GM13977 (cell line): ENCODE data around the gene GMDS.

Experiments
- DNase-seq: peaks from one replicate; pipeline ENCODE4 v3.0.0; 2012; ENCODE audit warnings: low spot score
- CTCF ChIP-seq: IDR thresholded peaks from 2 replicates; pipeline ENCODE4 v1.5.1; 2012; ENCODE audit warnings: mild to moderate bottlenecking, control low read depth; ENCODE audit not compliant: insufficient read depth; ENCODE audit errors: extremely low read depth, missing control alignments
- in situ Hi-C: fragments of 300-500 bp; cut with MboI; formaldehyde crosslinking; loops from one replicate; pipeline ENCODE4 v1.12.0; 2022; ENCODE audit warnings: low sequenced_read_pairs, low pct_unique_long_range_greater_than_20kb, mixed read lengths, inconsistent platforms; ENCODE audit not compliant: unreplicated experiment

Gene GMDS

DNA sequence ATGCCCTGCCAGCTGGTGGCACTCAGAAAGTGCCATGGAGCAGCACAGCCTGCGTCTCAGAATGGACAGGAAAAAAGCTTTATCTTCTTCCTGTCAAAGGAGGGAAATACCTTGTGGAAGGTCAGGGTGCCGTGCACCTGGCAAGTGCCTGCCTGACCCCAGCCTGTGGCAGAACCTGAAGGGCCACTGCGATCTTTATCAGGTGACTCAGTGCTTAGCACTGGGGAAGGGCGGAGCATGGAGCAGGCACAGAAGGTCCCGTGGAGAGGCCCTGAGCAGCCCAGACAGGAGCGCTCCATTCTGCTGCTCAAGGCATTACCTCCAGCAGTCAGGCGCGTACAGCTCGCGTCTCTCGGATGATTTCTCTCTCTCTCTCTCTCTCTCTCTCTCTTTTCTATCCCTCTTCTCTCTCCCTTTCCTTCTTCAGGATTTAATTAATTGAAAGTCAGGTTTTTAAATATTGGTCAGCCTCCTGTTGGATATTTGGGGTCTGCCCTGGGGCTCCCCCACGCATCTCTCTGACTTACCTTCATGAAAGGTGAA, 604.0 kb downstream of the GMDS start:
- no peak for TF ChIP-seq CTCF
- DNase-seq = no peak
- in situ Hi-C loops = no loop called here

GRCh38 chr6:1640476-1640875, 604.9 kb downstream of the GMDS start:
- no peak for DNase-seq
- in situ Hi-C loops = no loop called here
- no peak for TF ChIP-seq CTCF

- no peak for DNase-seq
- TF ChIP-seq CTCF = no peak
- in situ Hi-C loops = no loop called here
Observed at GRCh38 chr6:1639430-1639829, 606.0 kb downstream of the GMDS start.

GRCh38 chr6:1636971-1637871, 608.2 kb downstream of the GMDS start:
- no peak for TF ChIP-seq CTCF
- DNase-seq = no peak
- in situ Hi-C loops = no loop called here

GRCh38 chr6:1636272-1636825, 609.1 kb downstream of the GMDS start:
- TF ChIP-seq CTCF = no peak

GRCh38 chr6:1635305-1636010, 609.9 kb downstream of the GMDS start:
- TF ChIP-seq CTCF = no peak
- no peak for DNase-seq
- in situ Hi-C loops = no loop called here

More at GRCh38 chr6:1636272-1636825, 609.1 kb downstream of the GMDS start:
- no peak for DNase-seq
- in situ Hi-C loops = no loop called here
